ENCODE data around the gene ZNF512. TPM values are rescaled to one million over a fixed set of nuclear protein-coding genes. Genes with fewer than 3 reads are reported as not detected.

ZNF512 gene
- total and polyA plus RNA-seq, 9 of the 15 experiments (the other 6 are each of a cell fraction or from before 2014, with no cell fraction given), result 24.7 to 101 (median 65.9) TPM

- TF ChIP-seq HBP1 (CRISPR knock-in tag; IDR thresholded peaks at IDR 0.05) (no peak), BCOR (IDR thresholded peaks at IDR 0.05) (peak; percentile 86; the same call in 1 of the 2 replicates), CEBPZ (IDR thresholded peaks at IDR 0.05; ENCODE audit: borderline replicate concordance, low read depth, low read length) (no peak), E2F8 (IDR thresholded peaks at IDR 0.05; ENCODE audit: low read depth, partially characterized antibody) (peak; percentile 94), TAF9B (IDR thresholded peaks at IDR 0.05; ENCODE audit: partially characterized antibody) (peak; percentile 100), ZNF780A (CRISPR knock-in tag; IDR thresholded peaks at IDR 0.05) (no peak), FOSL1 (tag; conservative IDR thresholded peaks at IDR 0.05) (0 out of 2 replicates have a peak, but pooled peaks have one; percentile 31), ZNF766 (CRISPR knock-in tag; conservative IDR thresholded peaks at IDR 0.05) (peak; percentile 64; the same call in 1 of the 2 replicates), HOMEZ (CRISPR knock-in tag; IDR thresholded peaks at IDR 0.05) (no peak), ARNT (IDR thresholded peaks at IDR 0.05) (peak; percentile 96 to 98), SLC30A9 (CRISPR knock-in tag; IDR thresholded peaks at IDR 0.05) (no peak)
These were observed 80.7 kb downstream of the ZNF512 start, which contains the start of the genes SLC4A1AP and SUPT7L (continued) for GRCh38 chr2:27663285-27664153.

Measured in K562 (cell line).